GM13976 (cell line): ENCODE measurements around the gene SLC37A2.

Experiments used
- DNase-seq: peaks from one replicate; pipeline ENCODE4 v3.0.0; 2012; ENCODE audit warnings: low spot score
- in situ Hi-C: fragments of 300-500 bp; cut with MboI; formaldehyde crosslinking; loops from one replicate; pipeline ENCODE4 v1.12.0; 2022; ENCODE audit warnings: low sequenced_read_pairs, mixed read lengths, inconsistent platforms; ENCODE audit not compliant: unreplicated experiment
- TF ChIP-seq, protein P1 (sequence below): IDR thresholded peaks from 2 replicates; pipeline ENCODE4 v1.5.1; 2012; ENCODE audit warnings: borderline replicate concordance, mild to moderate bottlenecking; ENCODE audit not compliant: insufficient read depth; ENCODE audit errors: extremely low read depth, missing control alignments, control extremely low read depth

Gene SLC37A2

DNA sequence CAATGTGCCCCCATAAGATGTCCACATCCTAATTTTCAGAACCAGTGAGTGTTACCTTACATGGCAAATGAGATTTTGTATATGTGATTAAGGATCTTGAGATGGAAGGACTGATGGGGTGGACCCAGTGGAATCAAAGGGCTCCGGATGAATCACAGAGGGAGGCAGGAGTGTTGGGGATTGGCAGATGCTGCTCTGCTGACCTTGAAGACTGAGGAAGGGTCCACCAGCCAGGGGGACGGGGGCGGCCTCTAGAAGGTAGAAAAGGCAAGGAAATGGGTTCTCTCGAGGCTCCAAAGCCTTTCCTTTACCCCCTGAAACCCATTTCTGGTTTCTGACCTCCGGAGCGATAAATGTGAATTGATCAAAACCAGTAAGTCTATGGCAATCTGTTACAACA, 29.6 kb downstream of the SLC37A2 start:
- TF ChIP-seq, protein P1, sequence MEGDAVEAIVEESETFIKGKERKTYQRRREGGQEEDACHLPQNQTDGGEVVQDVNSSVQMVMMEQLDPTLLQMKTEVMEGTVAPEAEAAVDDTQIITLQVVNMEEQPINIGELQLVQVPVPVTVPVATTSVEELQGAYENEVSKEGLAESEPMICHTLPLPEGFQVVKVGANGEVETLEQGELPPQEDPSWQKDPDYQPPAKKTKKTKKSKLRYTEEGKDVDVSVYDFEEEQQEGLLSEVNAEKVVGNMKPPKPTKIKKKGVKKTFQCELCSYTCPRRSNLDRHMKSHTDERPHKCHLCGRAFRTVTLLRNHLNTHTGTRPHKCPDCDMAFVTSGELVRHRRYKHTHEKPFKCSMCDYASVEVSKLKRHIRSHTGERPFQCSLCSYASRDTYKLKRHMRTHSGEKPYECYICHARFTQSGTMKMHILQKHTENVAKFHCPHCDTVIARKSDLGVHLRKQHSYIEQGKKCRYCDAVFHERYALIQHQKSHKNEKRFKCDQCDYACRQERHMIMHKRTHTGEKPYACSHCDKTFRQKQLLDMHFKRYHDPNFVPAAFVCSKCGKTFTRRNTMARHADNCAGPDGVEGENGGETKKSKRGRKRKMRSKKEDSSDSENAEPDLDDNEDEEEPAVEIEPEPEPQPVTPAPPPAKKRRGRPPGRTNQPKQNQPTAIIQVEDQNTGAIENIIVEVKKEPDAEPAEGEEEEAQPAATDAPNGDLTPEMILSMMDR, result no peak
- in situ Hi-C loops, result no loop called here
- DNase-seq, result no peak

DNA sequence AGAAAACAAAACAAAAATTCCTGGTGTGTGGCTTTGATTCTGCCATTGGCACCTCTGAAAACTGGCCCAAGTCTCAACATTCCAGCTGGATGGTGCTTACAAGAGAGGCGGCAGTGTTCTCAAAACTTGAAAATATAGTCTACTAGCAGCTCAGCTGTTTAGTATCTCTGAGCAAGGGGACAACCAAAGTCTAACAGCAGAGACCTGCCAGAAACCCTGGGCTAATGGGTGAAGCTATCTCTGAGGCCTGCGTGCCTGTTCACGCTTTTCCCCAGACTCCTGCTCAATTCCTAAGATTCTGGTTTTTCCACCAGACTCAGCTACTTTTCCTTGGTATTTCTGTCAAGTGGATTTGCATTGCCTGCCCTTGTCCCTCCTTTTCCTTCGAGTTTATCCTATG, 30.4 kb downstream of the SLC37A2 start:
- in situ Hi-C loops, result no loop called here
- DNase-seq, result no peak
- TF ChIP-seq, protein P1, result no peak

DNA sequence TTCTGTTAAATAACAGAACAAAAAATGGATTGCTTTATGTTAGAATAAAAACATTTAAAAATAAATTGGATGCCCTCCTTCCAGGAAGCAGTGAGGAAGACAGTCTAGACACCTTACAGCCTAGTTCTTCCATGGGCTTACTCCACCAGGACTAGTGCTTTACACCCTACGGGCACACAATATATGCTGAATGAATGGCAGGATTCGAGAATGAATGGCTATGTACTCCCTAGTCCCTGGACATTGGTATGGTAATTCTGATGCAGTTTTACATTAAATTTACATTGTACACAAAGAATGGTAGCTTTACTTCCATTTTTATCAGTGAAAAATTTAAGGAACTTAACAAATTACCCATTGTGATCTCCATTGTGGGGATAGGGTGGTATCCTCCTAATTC, 31.6 kb downstream of the SLC37A2 start:
- no peak for DNase-seq
- TF ChIP-seq, protein P1, result no peak
- in situ Hi-C loops, result no loop called here

DNA sequence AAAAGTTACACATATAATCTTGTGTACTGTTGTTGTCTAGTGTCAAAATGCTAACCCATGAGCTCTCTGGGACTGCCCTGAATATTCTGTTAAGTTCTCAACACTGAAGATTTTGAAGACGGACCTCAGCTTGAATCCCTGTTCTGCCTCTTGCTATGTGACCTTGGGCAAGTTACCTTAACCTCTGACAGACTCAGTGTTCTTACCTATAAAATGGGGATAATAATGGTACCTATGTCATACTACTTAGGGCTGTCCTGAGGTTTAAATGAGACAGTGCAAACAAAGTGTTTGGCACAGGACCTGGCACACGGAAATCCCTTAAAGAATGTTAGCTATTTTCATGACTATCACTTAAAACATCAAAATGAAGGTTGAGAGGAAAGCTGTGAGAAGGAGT, 37.0 kb downstream of the SLC37A2 start:
- no peak for DNase-seq
- TF ChIP-seq, protein P1, result no peak
- in situ Hi-C loops, result no loop called here

DNA sequence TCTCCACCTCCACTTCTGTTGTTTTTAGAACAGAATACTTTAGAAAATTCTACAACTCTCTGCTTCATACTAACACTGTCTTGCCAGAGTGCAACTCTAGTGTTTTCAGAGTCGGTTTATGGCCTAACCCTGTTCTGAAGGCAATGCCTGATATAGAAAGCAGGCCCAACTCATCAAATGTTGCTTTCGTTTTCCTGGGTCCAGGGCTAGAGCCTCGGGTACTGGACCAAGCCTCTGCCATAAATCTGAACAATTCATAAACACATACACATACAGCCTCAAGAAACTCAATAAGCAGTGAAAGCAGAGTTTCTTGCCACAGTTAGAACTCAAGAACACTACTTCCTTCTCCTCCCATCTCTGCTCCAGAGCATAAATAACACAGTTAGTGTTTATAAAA, 38.5 kb downstream of the SLC37A2 start:
- in situ Hi-C loops, result no loop called here
- no peak for DNase-seq
- TF ChIP-seq, protein P1, result no peak

DNA sequence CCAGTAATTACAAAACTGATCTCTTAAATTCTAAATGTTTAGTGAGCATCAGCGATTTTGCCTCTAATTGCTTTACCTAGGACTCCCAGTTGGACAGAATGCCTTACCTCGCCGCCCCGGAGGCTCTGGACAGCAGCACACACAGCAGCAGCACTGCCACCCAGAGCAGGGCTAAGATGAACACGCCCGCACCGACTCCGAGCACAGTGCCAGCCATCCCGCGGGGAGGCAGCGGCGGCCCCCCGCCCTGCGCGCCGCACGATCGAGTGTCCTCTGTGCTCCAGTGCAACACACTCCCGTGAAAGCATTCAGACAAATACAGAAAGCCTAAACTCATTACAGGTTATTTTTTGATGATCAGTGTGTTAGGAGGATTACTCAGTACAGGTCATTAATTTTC, 38.9 kb downstream of the SLC37A2 start:
- DNase-seq, result no peak
- TF ChIP-seq, protein P1, result no peak
- in situ Hi-C loops, result no loop called here

DNA sequence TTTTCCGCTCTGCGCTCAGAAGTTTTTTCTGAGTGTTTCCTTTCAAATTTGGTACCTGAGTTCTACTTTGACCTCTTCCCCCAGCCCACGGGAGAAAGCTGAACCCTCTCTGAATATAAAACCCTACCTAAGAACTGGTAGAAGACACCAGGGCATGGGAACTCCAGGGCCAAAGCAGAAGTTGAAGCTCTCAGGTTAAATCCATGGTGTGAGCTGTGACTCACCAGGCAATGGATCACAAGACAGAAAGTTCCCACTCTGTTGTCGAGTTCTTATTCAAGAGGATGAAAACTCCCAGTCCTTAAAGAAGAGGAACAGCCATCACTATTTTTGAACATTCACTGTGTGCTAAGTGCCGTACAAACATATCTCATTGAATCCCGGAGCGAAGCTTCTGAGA, 39.4 kb downstream of the SLC37A2 start:
- peak; percentile 35 for DNase-seq
- in situ Hi-C loops, result no loop called here

More for the DNA sequence above, 39.4 kb downstream of the SLC37A2 start:
- TF ChIP-seq, protein P1, result no peak
